CD4-positive, alpha-beta T cell treated with Interferon alpha-2 for 1 hour (primary cell): ENCODE measurements around the gene PDE4B.

Experiments
- DNase-seq, 2 donors: peaks; one replicate each; pipeline ENCODE4 v3.0.0-alpha.2; 2020 to 2022

Gene PDE4B

GRCh38 chr1:66245691-66246090, 453.0 kb downstream of the PDE4B start:
- no peak for DNase-seq

- DNase-seq: peak in 1 of 2 donors; percentile 20
Observed at GRCh38 chr1:66246351-66247269, 453.9 kb downstream of the PDE4B start.

- peak in 1 of 2 donors; percentile 47 for DNase-seq
Observed at GRCh38 chr1:66247415-66248208, 454.9 kb downstream of the PDE4B start.

- no peak for DNase-seq
Observed at GRCh38 chr1:66248257-66248656, 455.6 kb downstream of the PDE4B start.

- no peak for DNase-seq
Observed at GRCh38 chr1:66248746-66249145, 456.1 kb downstream of the PDE4B start.

- DNase-seq: peak in 1 of 2 donors; percentile 26
Observed at GRCh38 chr1:66250075-66250474, 457.4 kb downstream of the PDE4B start.

- DNase-seq: no peak
Observed at GRCh38 chr1:66250478-66250877, 457.8 kb downstream of the PDE4B start.

- no peak for DNase-seq
Observed at GRCh38 chr1:66251546-66251945, 458.9 kb downstream of the PDE4B start.

- DNase-seq: peak; percentile 39 to 76
Observed at GRCh38 chr1:66253330-66253921, 460.7 kb downstream of the PDE4B start.

- DNase-seq: no peak
Observed at GRCh38 chr1:66254785-66255184, 462.1 kb downstream of the PDE4B start.

GRCh38 chr1:66256629-66257572, 464.2 kb downstream of the PDE4B start:
- no peak for DNase-seq

- no peak for DNase-seq
Observed at GRCh38 chr1:66258404-66259105, 465.9 kb downstream of the PDE4B start.

GRCh38 chr1:66261364-66261763, 468.7 kb downstream of the PDE4B start:
- no peak for DNase-seq

- DNase-seq: no peak
Observed at GRCh38 chr1:66262208-66262963, 469.7 kb downstream of the PDE4B start.

- DNase-seq: no peak
Observed at GRCh38 chr1:66265268-66265667, 472.6 kb downstream of the PDE4B start.

- no peak for DNase-seq
Observed at GRCh38 chr1:66265796-66266195, 473.1 kb downstream of the PDE4B start.

- DNase-seq: no peak
Observed at GRCh38 chr1:66266350-66266749, 473.7 kb downstream of the PDE4B start.

- no peak for DNase-seq
Observed at GRCh38 chr1:66266756-66267155, 474.1 kb downstream of the PDE4B start.

- no peak for DNase-seq
Observed at GRCh38 chr1:66267201-66267940, 474.7 kb downstream of the PDE4B start.

- DNase-seq: no peak
Observed at GRCh38 chr1:66269222-66269621, 476.5 kb downstream of the PDE4B start.
